IMR-90 (cell line): ENCODE measurements around the gene ADIG. TPM values are rescaled to one million over a fixed set of nuclear protein-coding genes. Genes with fewer than 3 reads are reported as not detected.

Experiments used
- ATAC-seq: fragments of 200-7000 bp; cut with Tn5 transposase; 2 replicates; pipeline ENCODE4 v1.9.1; 2020; ENCODE audit warnings: low read depth, mild to moderate bottlenecking, moderate library complexity
- BruUV-seq: library from RNA; stranded (reverse); fragments of 400-500 nt; replicated peaks from 2 replicates; lab custom pipeline; 2021; lab: Mats Ljungman, UMichigan
- CTCF ChIA-PET: fragments of 300-600 bp; formaldehyde crosslinking; extraction: SDS; loops from one replicate; lab custom pipeline; 2021; ENCODE audit warnings: antibody characterized with exemption; lab: Yijun Ruan, JAX
- POLR2A ChIA-PET: fragments of 300-600 bp; sonication (Branson Sonifier 250); formaldehyde crosslinking; loops from one replicate; lab custom pipeline; 2022; ENCODE audit warnings: antibody characterized with exemption; ENCODE audit not compliant: unreplicated experiment; lab: Charles Lee
- DNase-seq: peaks from one replicate; pipeline ENCODE4 v3.0.0; 2013
- H2AFZ ChIP-seq: replicated peaks from 2 replicates; pipeline ENCODE3; 2013; ENCODE audit warnings: low read length, mild to moderate bottlenecking; ENCODE audit not compliant: poor library complexity
- H2AK5ac ChIP-seq: 2 replicates; pipeline ENCODE4 v1.6.1; 2013; ENCODE audit warnings: low read depth, low read length, inconsistent platforms
- H2AK9ac ChIP-seq: replicated peaks from 2 replicates; pipeline ENCODE3; 2013; ENCODE audit warnings: mild to moderate bottlenecking, low read depth, low read length, moderate library complexity; ENCODE audit not compliant: poor library complexity
- H2BK120ac ChIP-seq: 2 replicates; pipeline ENCODE4 v1.6.1; 2013; ENCODE audit warnings: low read depth, low read length, inconsistent platforms
- H2BK15ac ChIP-seq: 3 replicates; pipeline ENCODE4 v1.6.1; 2013; ENCODE audit warnings: low read depth, low read length, inconsistent platforms
- H2BK20ac ChIP-seq: 2 replicates; pipeline ENCODE4 v1.6.1; 2013; ENCODE audit warnings: low read depth, mild to moderate bottlenecking, inconsistent platforms, low read length, moderate library complexity
- H2BK5ac ChIP-seq: 2 replicates; pipeline ENCODE4 v1.6.1; 2013; ENCODE audit warnings: mild to moderate bottlenecking, low read depth, low read length, inconsistent platforms; ENCODE audit not compliant: poor library complexity, severe bottlenecking
- H3K14ac ChIP-seq: replicated peaks from 2 replicates; pipeline ENCODE4 v1.6.1; 2013; ENCODE audit warnings: low read depth, low read length, inconsistent platforms
- H3K18ac ChIP-seq: 2 replicates; pipeline ENCODE4 v1.6.1; 2013; ENCODE audit warnings: low read depth, low read length, control low read depth
- H3K23ac ChIP-seq: 2 replicates; pipeline ENCODE4 v1.6.1; 2013; ENCODE audit warnings: low read depth, low read length, inconsistent platforms
- H3K27ac ChIP-seq: 2 replicates; pipeline ENCODE4 v1.5.1; 2013; ENCODE audit warnings: mild to moderate bottlenecking, control low read depth, low read length; ENCODE audit not compliant: insufficient read depth
- H3K27me3 ChIP-seq: 2 replicates; pipeline ENCODE4 v1.6.1; 2013; ENCODE audit warnings: low read length; ENCODE audit not compliant: control insufficient read depth, insufficient read depth
- H3K36me3 ChIP-seq: 2 replicates; pipeline ENCODE4 v1.6.1; 2013; ENCODE audit warnings: low read length, mixed read lengths; ENCODE audit not compliant: control insufficient read depth, insufficient read depth
- H3K4ac ChIP-seq: 2 replicates; pipeline ENCODE4 v1.6.1; 2013; ENCODE audit warnings: low read depth, low read length, inconsistent platforms
- H3K4me1 ChIP-seq: 2 replicates; pipeline ENCODE4 v1.6.1; 2013; ENCODE audit warnings: low read length, mixed read lengths; ENCODE audit not compliant: control insufficient read depth, insufficient read depth
- H3K4me2 ChIP-seq: 2 replicates; pipeline ENCODE4 v1.6.1; 2013; ENCODE audit warnings: low read depth, mild to moderate bottlenecking, control low read depth, low read length, moderate library complexity
- H3K4me3 ChIP-seq: 2 replicates; pipeline ENCODE4 v1.5.1; 2013; ENCODE audit warnings: low read depth, mild to moderate bottlenecking, control low read depth, low read length, moderate library complexity; ENCODE audit not compliant: insufficient read depth
- H3K56ac ChIP-seq: 2 replicates; pipeline ENCODE4 v1.6.1; 2013; ENCODE audit warnings: low read length, inconsistent platforms; ENCODE audit not compliant: insufficient read depth; ENCODE audit errors: extremely low read depth
- H3K79me1 ChIP-seq, 2 experiments: 2 replicates each; pipeline ENCODE4 v1.6.1; 2013; ENCODE audit warnings: low read length in 2 of 2, inconsistent platforms in 1 of 2, low read depth in 1 of 2
- H3K9ac ChIP-seq: 2 replicates; pipeline ENCODE4 v1.6.1; 2013; ENCODE audit warnings: low read depth, low read length, control low read depth
- H3K9me1 ChIP-seq: 2 replicates; pipeline ENCODE4 v1.6.1; 2013; ENCODE audit warnings: low read length, inconsistent platforms; ENCODE audit not compliant: insufficient read depth
- H3K9me3 ChIP-seq: 2 replicates; pipeline ENCODE4 v1.6.1; 2013; ENCODE audit warnings: low read length; ENCODE audit not compliant: control insufficient read depth, insufficient read depth
- H4K20me1 ChIP-seq: 2 replicates; pipeline ENCODE4 v1.6.1; 2013; ENCODE audit warnings: low read length, inconsistent platforms; ENCODE audit not compliant: insufficient read depth
- H4K5ac ChIP-seq: 2 replicates; pipeline ENCODE4 v1.6.1; 2013; ENCODE audit warnings: mild to moderate bottlenecking, low read depth, low read length, control low read depth
- H4K8ac ChIP-seq, 2 experiments: 2 replicates each; pipeline ENCODE4 v1.6.1; 2013; ENCODE audit warnings: low read depth in 2 of 2, low read length in 2 of 2, control low read depth in 1 of 2, inconsistent platforms in 1 of 2
- H4K91ac ChIP-seq: 2 replicates; pipeline ENCODE4 v1.6.1; 2013; ENCODE audit warnings: low read depth, low read length, inconsistent platforms; ENCODE audit not compliant: insufficient read depth
- BHLHE40 ChIP-seq: fragments of 150-350 bp; IDR thresholded peaks from 2 replicates; pipeline ENCODE4 v1.6.1; 2016; ENCODE audit warnings: mild to moderate bottlenecking, low read depth, low read length
- CEBPB ChIP-seq: IDR thresholded peaks from 2 replicates; pipeline ENCODE4 v1.6.1; 2012; ENCODE audit warnings: low read depth, low read length, improper control_type of control experiment
- CHD1 ChIP-seq: IDR thresholded peaks from 2 replicates; pipeline ENCODE4 v1.6.1; 2012; ENCODE audit warnings: low read depth, low read length, improper control_type of control experiment
- FOS ChIP-seq: fragments of 150-350 bp; IDR thresholded peaks from 2 replicates; pipeline ENCODE4 v1.6.1; 2016; ENCODE audit warnings: low read depth, low read length
- MAFK ChIP-seq: IDR thresholded peaks from 2 replicates; pipeline ENCODE4 v1.6.1; 2012; ENCODE audit warnings: low read depth, low read length, improper control_type of control experiment
- MAZ ChIP-seq: IDR thresholded peaks from 2 replicates; pipeline ENCODE4 v1.6.1; 2012; ENCODE audit warnings: low read depth, mild to moderate bottlenecking, low read length, improper control_type of control experiment, moderate library complexity, borderline replicate concordance
- MXI1 ChIP-seq: IDR thresholded peaks from 2 replicates; pipeline ENCODE4 v1.6.1; 2012; ENCODE audit warnings: low read depth, mild to moderate bottlenecking, low read length, moderate library complexity, borderline replicate concordance
- POLR2A ChIP-seq: IDR thresholded peaks from 2 replicates; pipeline ENCODE4 v1.6.1; 2012; ENCODE audit warnings: mild to moderate bottlenecking, low read depth, low read length
- RAD21 ChIP-seq: IDR thresholded peaks from 2 replicates; pipeline ENCODE4 v1.6.1; 2012; ENCODE audit warnings: low read length, improper control_type of control experiment
- RCOR1 ChIP-seq: IDR thresholded peaks from 2 replicates; pipeline ENCODE4 v1.6.1; 2012; ENCODE audit warnings: mild to moderate bottlenecking, low read length, improper control_type of control experiment; ENCODE audit not compliant: insufficient replicate concordance
- RFX5 ChIP-seq: IDR thresholded peaks from 2 replicates; pipeline ENCODE4 v1.8.0; 2012; ENCODE audit warnings: low read depth, mild to moderate bottlenecking, low read length, moderate library complexity
- SMC3 ChIP-seq: fragments of 150-350 bp; IDR thresholded peaks from 2 replicates; pipeline ENCODE4 v1.6.1; 2016; ENCODE audit warnings: low read depth, mild to moderate bottlenecking, antibody characterized with exemption, low read length, moderate library complexity
- WGBS, 2 experiments: methylation state at CpG; one replicate each; pipeline versions ENCODE4 v1.1.5 to v1.1.7; 2013; ENCODE audit warnings: missing lambda C conversion rate in 2 of 2; ENCODE audit not compliant: insufficient read length in 1 of 2; ENCODE audit errors: extremely low coverage in 2 of 2; 5-methylcytosine and 5-hydroxymethylcytosine counted together
- dilution Hi-C: fragments of 300-500 bp; cut with HindIII; formaldehyde crosslinking; loops from one replicate; pipeline ENCODE4 v1.14.3; 2018; ENCODE audit warnings: low sequenced_read_pairs; ENCODE audit not compliant: unreplicated experiment
- in situ Hi-C: fragments of 300-500 bp; cut with MboI; formaldehyde crosslinking; loops from 3 replicates; pipeline ENCODE4 v1.14.3; 2019; ENCODE audit warnings: low sequenced_read_pairs, inconsistent platforms, mixed read lengths
- intact Hi-C: fragments of 100-400 bp; cut with micrococcal nuclease; formaldehyde crosslinking; loops from 2 replicates; pipeline ENCODE4 v1.10.0; 2022
- polyA plus RNA-seq, 3 experiments: library from polyadenylated mRNA; depleted of rRNA; stranded (reverse); fragments of >200 nt; gene quantifications; 2 replicates each; pipeline ENCODE4 v1.2.3, GENCODE V29; 2012; ENCODE audit warnings: low replicate concordance in 1 of 3
- total RNA-seq: library from RNA; depleted of rRNA; stranded (reverse); fragments of >200 nt; gene quantifications from 2 replicates; pipeline ENCODE4 v1.2.3, GENCODE V29; 2012
- TF ChIP-seq, protein P1 (sequence below): fragments of 150-350 bp; IDR thresholded peaks from 2 replicates; pipeline ENCODE4 v1.6.1; 2017; ENCODE audit warnings: mild to moderate bottlenecking, antibody characterized with exemption, low read length, low read depth

ADIG gene
- total and polyA plus RNA-seq, 2 of the 4 experiments (the other 2 are of a cell fraction) = not detected

DNA sequence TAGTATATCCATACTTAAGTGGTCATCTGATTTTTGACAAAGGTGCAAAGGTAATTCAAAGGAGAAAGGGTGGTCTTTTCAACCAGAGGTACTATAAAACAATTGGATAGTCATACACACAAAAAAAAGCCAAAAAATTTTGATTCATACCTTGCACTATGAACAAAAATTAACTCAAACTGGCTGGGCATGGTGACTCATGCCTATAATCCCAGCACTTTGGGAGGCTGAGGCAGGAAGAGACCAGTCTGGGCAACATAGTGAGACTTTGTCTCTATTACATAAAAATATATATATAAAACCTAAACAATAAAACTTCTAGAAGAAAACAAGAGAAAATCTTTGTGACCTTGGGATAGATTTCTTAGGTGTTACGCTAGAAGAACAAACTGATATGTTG is 43.8 kb upstream of the ADIG start:
- Histone ChIP-seq H4K20me1 (peaks cover 3% of the 10 kb centered on the region; the same call in 1 of the 2 replicates), H3K4me3 (no peak overlapping the region), H2BK20ac (no peak overlapping the region), H4K8ac (no peak overlapping the region), H3K36me3 (peaks cover 38% of the 10 kb centered on the region), H4K5ac (no peak overlapping the region), H3K9me1 (peaks cover 10% of the 10 kb centered on the region), H2AK5ac (no peak overlapping the region), H3K18ac (no peak overlapping the region), H3K27ac (no peak overlapping the region), H2AFZ (no peak overlapping the region), H2BK120ac (no peak overlapping the region), H3K9ac (no peak overlapping the region), H2BK5ac (no peak overlapping the region), H3K4me1 (no peaks in the 10 kb centered on the region; the same call in 1 of the 2 replicates), H2BK15ac (no peak overlapping the region), H3K4ac (no peak overlapping the region), H3K9me3 (no peaks in the 10 kb centered on the region), H3K14ac (no peak overlapping the region), H3K4me2 (no peak overlapping the region), H3K23ac (no peak overlapping the region), H3K56ac (no peak overlapping the region), H4K91ac (no peak overlapping the region), H3K27me3 (no peaks in the 10 kb centered on the region), H2AK9ac (no peak overlapping the region), H3K79me1 (peaks cover 8 to 13% of the 10 kb centered on the region in 2 experiments; a peak in 2 of 4 replicates)
- WGBS, 2 experiments = no CpG with 5 or more reads among the region's 1 CpG
- intact Hi-C loops (no loop called here), dilution Hi-C loops (no loop called here), in situ Hi-C loops (loop anchor here (10.0 kb wide), 1 partner anchor 62 kb away; the partner anchor contains the start of gene RALGAPB)
- peak; percentile 40; the same call in 1 of the 2 replicates for ATAC-seq
- ChIA-PET CTCF (interaction anchor here (1.8 kb wide), 1 partner anchor 16 kb away, joined by 4 read pairs; no protein-coding TSS in a partner anchor), POLR2A (no interaction called here)
- TF ChIP-seq CEBPB = no peak
- no peak for TF ChIP-seq SMC3
- TF ChIP-seq MXI1 = no peak
- TF ChIP-seq MAFK = no peak
- TF ChIP-seq RFX5 = no peak
- TF ChIP-seq RAD21 = no peak
- TF ChIP-seq, protein P1, sequence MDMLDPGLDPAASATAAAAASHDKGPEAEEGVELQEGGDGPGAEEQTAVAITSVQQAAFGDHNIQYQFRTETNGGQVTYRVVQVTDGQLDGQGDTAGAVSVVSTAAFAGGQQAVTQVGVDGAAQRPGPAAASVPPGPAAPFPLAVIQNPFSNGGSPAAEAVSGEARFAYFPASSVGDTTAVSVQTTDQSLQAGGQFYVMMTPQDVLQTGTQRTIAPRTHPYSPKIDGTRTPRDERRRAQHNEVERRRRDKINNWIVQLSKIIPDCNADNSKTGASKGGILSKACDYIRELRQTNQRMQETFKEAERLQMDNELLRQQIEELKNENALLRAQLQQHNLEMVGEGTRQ = no peak
- TF ChIP-seq CHD1 = no peak
- no peak for TF ChIP-seq FOS
- TF ChIP-seq RCOR1 = no peak
- no peak for TF ChIP-seq BHLHE40
- no peak for TF ChIP-seq MAZ
- TF ChIP-seq POLR2A = no peak
- BruUV-seq = no TSS peak
- DNase-seq = no peak
